ENCODE data around the gene MBD3L1.

DNA sequence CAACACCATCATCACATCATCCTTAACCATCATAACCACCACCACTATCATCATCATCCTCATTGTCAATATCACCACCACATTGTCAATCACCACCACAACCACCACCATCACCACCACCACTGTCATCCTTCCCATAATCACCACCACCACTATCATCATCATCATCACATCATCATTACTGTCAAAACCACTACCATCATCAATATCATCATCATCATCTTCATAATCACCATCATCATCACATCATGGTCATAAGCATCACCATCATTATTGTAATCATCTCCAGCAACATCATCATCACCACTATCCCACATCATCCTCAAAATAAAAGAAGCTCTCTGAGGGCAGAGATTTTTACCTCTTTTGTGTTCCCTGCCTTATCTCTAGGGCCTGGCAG, 52.2 kb downstream of the MBD3L1 start:
- TF ChIP-seq, protein P1, sequence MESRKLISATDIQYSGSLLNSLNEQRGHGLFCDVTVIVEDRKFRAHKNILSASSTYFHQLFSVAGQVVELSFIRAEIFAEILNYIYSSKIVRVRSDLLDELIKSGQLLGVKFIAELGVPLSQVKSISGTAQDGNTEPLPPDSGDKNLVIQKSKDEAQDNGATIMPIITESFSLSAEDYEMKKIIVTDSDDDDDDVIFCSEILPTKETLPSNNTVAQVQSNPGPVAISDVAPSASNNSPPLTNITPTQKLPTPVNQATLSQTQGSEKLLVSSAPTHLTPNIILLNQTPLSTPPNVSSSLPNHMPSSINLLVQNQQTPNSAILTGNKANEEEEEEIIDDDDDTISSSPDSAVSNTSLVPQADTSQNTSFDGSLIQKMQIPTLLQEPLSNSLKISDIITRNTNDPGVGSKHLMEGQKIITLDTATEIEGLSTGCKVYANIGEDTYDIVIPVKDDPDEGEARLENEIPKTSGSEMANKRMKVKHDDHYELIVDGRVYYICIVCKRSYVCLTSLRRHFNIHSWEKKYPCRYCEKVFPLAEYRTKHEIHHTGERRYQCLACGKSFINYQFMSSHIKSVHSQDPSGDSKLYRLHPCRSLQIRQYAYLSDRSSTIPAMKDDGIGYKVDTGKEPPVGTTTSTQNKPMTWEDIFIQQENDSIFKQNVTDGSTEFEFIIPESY (IDR thresholded peaks at IDR 0.05): no peak
- TF ChIP-seq CTCF (IDR thresholded peaks at IDR 0.05; ENCODE audit: low read depth, low read length, missing input control) (no peak), RAD21 (IDR thresholded peaks at IDR 0.05) (no peak), TAF1 (conservative IDR thresholded peaks at IDR 0.05) (no peak), EGR1 (IDR thresholded peaks at IDR 0.05; ENCODE audit: low read depth in 2 of 2) (no peak), GABPA (IDR thresholded peaks at IDR 0.05 in 1 of 2, conservative IDR thresholded peaks at IDR 0.05 in 1 of 2) (no peak)
- TF ChIP-seq, protein P2, sequence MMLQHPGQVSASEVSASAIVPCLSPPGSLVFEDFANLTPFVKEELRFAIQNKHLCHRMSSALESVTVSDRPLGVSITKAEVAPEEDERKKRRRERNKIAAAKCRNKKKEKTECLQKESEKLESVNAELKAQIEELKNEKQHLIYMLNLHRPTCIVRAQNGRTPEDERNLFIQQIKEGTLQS (IDR thresholded peaks at IDR 0.05): no peak

Measured in liver (tissue), 3 donors.